Effector memory CD8-positive, alpha-beta T cell (primary cell): Measurements from ENCODE around the gene CSH2.
A peak's percentile ranks its signal among the peaks of the same experiment; 100 is the strongest.
"Not testable (repeated sequence)": the region's sequence is repeated elsewhere in the genome, so short reads cannot be mapped to it uniquely, and the experiment has no call there.

Experiments
- ATAC-seq: fragments of 150-1000 bp; cut with Tn5 transposase; replicated peaks from 2 replicates; pipeline ENCODE4 v1.10.0; 2021; ENCODE audit warnings: mild to moderate bottlenecking, moderate library complexity
- DNase-seq, 3 experiments: peaks; one replicate each; pipeline ENCODE4 v3.0.0; 2021
- H3K27ac Mint-ChIP-seq, 2 donors: one replicate each; pipeline ENCODE4 v1.8.0; 2022; ENCODE audit warnings: mild to moderate bottlenecking in 2 of 2, mixed read lengths in 2 of 2, moderate library complexity in 2 of 2
- H3K27me3 Mint-ChIP-seq, 2 donors: one replicate each; pipeline ENCODE4 v1.8.0; 2022; ENCODE audit warnings: mixed read lengths in 2 of 2
- H3K36me3 Mint-ChIP-seq: one replicate; pipeline ENCODE4 v1.8.0; 2022; ENCODE audit warnings: mild to moderate bottlenecking, moderate library complexity, mixed read lengths; ENCODE audit not compliant: insufficient read depth
- H3K4me1 Mint-ChIP-seq, 2 donors: one replicate each; pipeline ENCODE4 v1.8.0; 2022; ENCODE audit warnings: low read depth in 2 of 2, mixed read lengths in 2 of 2
- H3K4me3 Mint-ChIP-seq, 2 donors: one replicate each; pipeline ENCODE4 v1.8.0; 2022; ENCODE audit warnings: mild to moderate bottlenecking in 2 of 2, mixed read lengths in 2 of 2, moderate library complexity in 2 of 2
- H3K9me3 Mint-ChIP-seq, 2 donors: one replicate each; pipeline ENCODE4 v1.8.0; 2022; ENCODE audit warnings: mixed read lengths in 2 of 2

Gene CSH2

GRCh38 chr17:63910096-63910495, 36.6 kb upstream of the CSH2 start:
- Mint-ChIP-seq H3K27ac (no peak overlapping the region), H3K4me3 (no peak overlapping the region), H3K4me1 (peaks cover 3 to 8% of the 10 kb centered on the region in 2 donors), H3K36me3 (peaks cover 7% of the 10 kb centered on the region), H3K9me3 (no peaks in the 10 kb centered on the region), H3K27me3 (peaks cover 5 to 9% of the 10 kb centered on the region in 2 donors)
- DNase-seq (no peak), ATAC-seq (no peak)

- H3K27me3 Mint-ChIP-seq, H3K4me3 Mint-ChIP-seq, DNase-seq, ATAC-seq, H3K36me3 Mint-ChIP-seq, H3K27ac Mint-ChIP-seq, H3K9me3 Mint-ChIP-seq, H3K4me1 Mint-ChIP-seq: not testable (repeated sequence)
Observed at GRCh38 chr17:63909586-63909985, 36.1 kb upstream of the CSH2 start.

- not testable (repeated sequence) for H3K36me3 Mint-ChIP-seq, H3K9me3 Mint-ChIP-seq, ATAC-seq, H3K27ac Mint-ChIP-seq, DNase-seq, H3K4me3 Mint-ChIP-seq
- Mint-ChIP-seq H3K4me1 (peaks cover 7 to 12% of the 10 kb centered on the region in 2 donors), H3K27me3 (peaks cover 5 to 16% of the 10 kb centered on the region in 2 donors)
Observed at GRCh38 chr17:63907161-63907778, 33.8 kb upstream of the CSH2 start.

DNA sequence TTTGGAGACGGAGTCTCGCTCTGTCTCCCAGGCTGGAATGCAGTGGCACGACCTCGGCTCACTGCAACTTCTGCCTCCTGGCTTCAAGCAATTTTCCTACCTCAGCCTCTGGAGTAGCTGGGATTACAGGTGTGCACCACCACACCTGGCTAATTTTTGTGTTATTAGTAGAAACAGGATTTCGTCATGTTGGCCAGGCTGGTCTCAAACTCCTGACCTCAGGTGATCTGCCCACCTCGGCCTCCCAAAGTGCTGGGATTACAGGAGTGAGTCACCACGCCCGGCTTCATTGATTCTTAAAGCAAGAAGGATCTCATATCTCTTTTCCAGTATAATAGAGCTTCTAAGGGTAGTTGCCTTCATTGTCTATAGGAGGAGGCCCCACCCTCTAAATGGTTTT, 31.3 kb upstream of the CSH2 start:
- not testable (repeated sequence) for H3K27ac Mint-ChIP-seq, H3K4me3 Mint-ChIP-seq, H3K9me3 Mint-ChIP-seq, H3K36me3 Mint-ChIP-seq, DNase-seq, H3K4me1 Mint-ChIP-seq, ATAC-seq
- H3K27me3 Mint-ChIP-seq: peaks cover 7 to 17% of the 10 kb centered on the region in 2 donors

GRCh38 chr17:63903787-63904201, 30.3 kb upstream of the CSH2 start:
- peak; percentile 28 to 39 (median 33) for DNase-seq
- not testable (repeated sequence) for H3K36me3 Mint-ChIP-seq, H3K27ac Mint-ChIP-seq, H3K4me3 Mint-ChIP-seq, H3K4me1 Mint-ChIP-seq, H3K9me3 Mint-ChIP-seq
- peak; percentile 73 for ATAC-seq
- peaks cover 7 to 17% of the 10 kb centered on the region in 2 donors for H3K27me3 Mint-ChIP-seq

- not testable (repeated sequence) for H3K9me3 Mint-ChIP-seq, ATAC-seq, H3K4me3 Mint-ChIP-seq, H3K27ac Mint-ChIP-seq, H3K36me3 Mint-ChIP-seq, DNase-seq, H3K4me1 Mint-ChIP-seq
- H3K27me3 Mint-ChIP-seq: peaks cover 7 to 17% of the 10 kb centered on the region in 2 donors
Observed at GRCh38 chr17:63901971-63902370, 28.5 kb upstream of the CSH2 start.

DNA sequence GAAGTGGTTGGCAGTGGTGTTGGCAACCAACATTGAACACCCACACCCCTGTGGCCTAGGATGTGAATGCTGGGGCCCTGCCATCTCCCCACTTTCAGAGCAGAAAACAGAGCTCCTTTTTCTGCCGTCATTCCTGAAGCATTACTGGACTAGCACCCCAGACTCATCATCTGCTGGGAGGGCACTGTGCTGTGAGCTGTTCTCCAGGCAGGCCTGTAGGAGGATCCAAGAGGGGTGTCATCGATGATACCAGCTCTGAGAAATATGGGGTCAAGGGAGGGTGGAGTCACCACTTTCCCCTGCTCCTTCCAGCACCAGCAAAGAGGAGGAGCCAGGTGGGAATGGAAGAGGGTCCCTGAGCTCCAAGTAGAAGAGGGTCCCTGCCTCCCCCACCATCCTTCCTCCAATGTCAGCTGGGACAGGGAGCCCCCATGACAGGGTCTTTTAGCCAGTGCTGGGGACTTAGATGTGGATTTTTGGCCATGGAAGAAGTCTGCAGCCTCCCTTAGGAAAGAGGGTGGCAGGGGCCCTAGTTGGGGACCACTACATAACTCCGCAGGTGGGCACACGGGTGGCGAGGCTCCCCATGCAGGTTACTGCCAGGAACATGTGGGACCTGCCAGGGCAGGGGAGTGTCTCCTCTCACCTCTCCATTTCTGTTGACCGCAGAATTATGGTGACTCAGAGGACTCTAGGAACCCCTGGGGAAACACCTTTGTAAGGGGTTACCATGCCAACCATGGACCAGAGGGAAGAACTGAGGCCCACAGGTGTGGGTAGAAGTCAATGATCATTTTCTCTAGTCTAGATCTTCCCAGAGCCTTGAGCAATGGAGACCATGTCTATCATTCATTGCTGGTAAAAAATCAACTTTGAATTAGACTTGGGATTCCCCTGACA, 25.7 kb upstream of the CSH2 start:
- not testable (repeated sequence) for H3K36me3 Mint-ChIP-seq, H3K4me1 Mint-ChIP-seq, H3K9me3 Mint-ChIP-seq, H3K4me3 Mint-ChIP-seq
- ATAC-seq: peak; percentile 78
- peak in 1 of 3 experiments; percentile 12 for DNase-seq
- Mint-ChIP-seq H3K27ac (peak overlapping the region in 1 of 2 donors; percentile 10), H3K27me3 (peaks cover 7 to 17% of the 10 kb centered on the region in 2 donors)

DNA sequence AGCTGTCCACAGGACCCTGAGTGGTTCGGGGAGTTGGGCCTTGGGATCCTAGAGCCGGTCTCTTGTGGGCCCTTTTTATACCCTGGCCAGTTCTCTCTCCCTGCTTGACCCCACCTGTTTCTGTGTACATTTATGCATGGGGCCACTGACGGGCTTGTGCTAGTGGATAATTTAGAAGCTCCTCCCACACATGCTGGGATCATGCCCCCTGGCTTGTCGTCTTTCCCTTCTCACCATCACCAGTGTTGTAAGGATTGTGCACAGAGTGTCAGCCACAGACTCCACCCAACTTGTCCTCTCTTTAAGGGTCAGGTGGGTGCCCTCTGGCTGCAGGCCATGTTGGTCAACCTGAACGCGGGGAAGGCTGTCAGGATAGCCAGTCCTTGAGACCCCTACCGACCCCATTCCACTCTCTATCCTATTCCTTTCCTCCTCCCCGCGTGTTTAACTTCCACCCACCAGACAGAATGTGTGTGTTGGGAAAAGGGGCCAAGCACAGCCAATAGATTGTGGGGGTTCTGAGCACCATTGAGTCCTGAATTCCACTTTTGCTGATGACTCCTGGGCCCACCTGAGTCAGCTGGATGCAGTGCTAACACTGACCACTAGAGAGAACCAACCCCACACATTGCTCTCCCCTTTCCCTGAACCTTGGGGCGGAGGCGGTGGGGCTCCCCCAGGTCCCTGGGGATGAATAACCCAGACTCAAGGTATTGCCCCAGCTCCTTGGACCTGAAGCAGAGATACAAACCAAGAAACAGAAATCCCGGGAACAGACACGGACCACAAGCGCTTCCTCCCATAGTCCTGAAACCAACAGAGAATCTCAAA, 23.3 kb upstream of the CSH2 start, which contains the start of gene CSH1:
Gene CSH1 (minus strand): TSS at position 51 of the 831 bp plus-strand sequence. CDS start 63 bp downstream, outside the sequence.
- DNase-seq, H3K4me3 Mint-ChIP-seq, H3K27ac Mint-ChIP-seq, ATAC-seq, H3K9me3 Mint-ChIP-seq, H3K27me3 Mint-ChIP-seq, H3K36me3 Mint-ChIP-seq, H3K4me1 Mint-ChIP-seq: not testable (repeated sequence)

DNA sequence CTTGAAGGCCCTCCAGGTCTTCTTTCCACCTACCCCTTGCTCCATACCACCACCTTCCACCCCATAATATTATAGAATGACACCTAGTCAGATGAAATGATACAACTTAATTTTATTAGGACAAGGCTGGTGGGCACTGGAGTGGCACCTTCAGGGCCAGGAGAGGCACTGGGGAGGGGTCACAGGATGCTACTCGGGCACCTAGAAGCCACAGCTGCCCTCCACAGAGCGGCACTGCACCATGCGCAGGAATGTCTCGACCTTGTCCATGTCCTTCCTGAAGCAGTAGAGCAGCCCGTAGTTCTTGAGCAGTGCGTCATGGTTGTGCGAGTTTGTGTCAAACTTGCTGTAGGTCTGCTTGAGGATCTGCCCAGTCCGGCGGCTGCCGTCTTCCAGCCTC, 21.3 kb upstream of the CSH2 start:
- not testable (repeated sequence) for DNase-seq, H3K36me3 Mint-ChIP-seq, H3K4me1 Mint-ChIP-seq, H3K9me3 Mint-ChIP-seq, H3K27me3 Mint-ChIP-seq, ATAC-seq, H3K4me3 Mint-ChIP-seq, H3K27ac Mint-ChIP-seq

- H3K36me3 Mint-ChIP-seq, H3K27ac Mint-ChIP-seq, ATAC-seq, DNase-seq, H3K27me3 Mint-ChIP-seq, H3K9me3 Mint-ChIP-seq, H3K4me1 Mint-ChIP-seq, H3K4me3 Mint-ChIP-seq: not testable (repeated sequence)
Observed at GRCh38 chr17:63894021-63894420, 20.5 kb upstream of the CSH2 start.

DNA sequence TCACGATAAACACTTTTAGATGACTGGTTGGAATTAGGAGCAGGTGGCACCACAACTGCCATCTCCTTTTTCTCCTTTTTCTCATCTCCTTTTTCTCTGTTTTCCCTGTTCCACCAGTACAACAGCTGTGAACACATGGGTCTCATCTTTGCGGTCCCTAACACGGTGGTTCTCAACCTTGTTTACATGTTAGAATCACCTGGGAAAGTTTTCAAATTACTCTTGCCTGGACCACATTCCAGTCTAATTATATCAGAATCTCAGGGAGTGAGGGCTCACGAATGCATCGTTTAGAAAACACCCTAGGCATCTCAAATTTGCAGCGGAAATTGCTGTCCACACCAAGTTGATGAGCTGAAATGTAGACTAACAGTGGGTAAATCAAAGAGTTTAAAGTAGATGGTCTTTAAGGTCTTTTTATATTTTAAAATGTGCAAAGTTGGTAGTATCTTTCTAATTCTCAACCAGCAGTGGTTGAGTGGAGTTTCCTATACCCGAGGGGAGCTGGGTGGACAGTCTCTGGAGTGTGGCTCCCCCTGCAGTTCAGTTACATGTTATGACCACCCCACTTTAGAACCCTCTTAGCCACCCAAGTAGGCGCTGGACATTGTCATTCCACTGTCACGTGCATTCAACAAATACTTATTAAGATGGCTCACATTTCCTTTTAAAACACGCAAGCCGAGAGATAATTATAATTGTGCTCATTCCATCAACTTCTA, 19.0 kb upstream of the CSH2 start:
- DNase-seq, ATAC-seq, H3K4me1 Mint-ChIP-seq, H3K9me3 Mint-ChIP-seq, H3K27me3 Mint-ChIP-seq, H3K27ac Mint-ChIP-seq, H3K36me3 Mint-ChIP-seq, H3K4me3 Mint-ChIP-seq: not testable (repeated sequence)

GRCh38 chr17:63889026-63889848, 15.8 kb upstream of the CSH2 start:
- H3K4me1 Mint-ChIP-seq, H3K36me3 Mint-ChIP-seq, H3K27me3 Mint-ChIP-seq, H3K4me3 Mint-ChIP-seq, H3K27ac Mint-ChIP-seq, H3K9me3 Mint-ChIP-seq: not testable (repeated sequence)
- DNase-seq (peak in 2 of 3 experiments; percentile 15 to 20), ATAC-seq (peak; percentile 70)
